ENCODE data around the gene CCDC182. TPM values are rescaled to one million over a fixed set of nuclear protein-coding genes. Genes with fewer than 3 reads are reported as not detected.

The CCDC182 gene
- total and polyA plus RNA-seq, 2 of the 13 experiments (the other 11 are each of a cell fraction or from before 2014, with no cell fraction given), result not detected

GRCh38 chr17:57761887-57762286 lies 16.8 kb upstream of the CCDC182 start (continued):
- no peak for TF ChIP-seq ZNF574 (CRISPR knock-in tag; IDR thresholded peaks at IDR 0.05)
- TF ChIP-seq IKZF4 (CRISPR knock-in tag; IDR thresholded peaks at IDR 0.05; ENCODE audit: borderline replicate concordance, low read depth, not compliant biosample characterization), result no peak
- TF ChIP-seq ZNF317 (CRISPR knock-in tag; IDR thresholded peaks at IDR 0.05), result no peak
- no peak for TF ChIP-seq GTF3A (CRISPR knock-in tag; conservative IDR thresholded peaks at IDR 0.05)

GRCh38 chr17:57760046-57760445 lies 14.9 kb upstream of the CCDC182 start:
- intact Hi-C loops (cut with micrococcal nuclease; ENCODE audit: unreplicated experiment), result no loop called here
- POLR2A ChIA-PET, result no interaction called here

More at GRCh38 chr17:57760046-57760445, 14.9 kb upstream of the CCDC182 start:
- DNase-seq (ENCODE audit: low spot score), result no peak
- no TSS peak for BruUV-seq (replicated peaks)
- in situ Hi-C loops (cut with HindIII; ENCODE audit: extremely low pct_ligation_motif_present, low pct_unique_long_range_greater_than_20kb), result no loop called here
- peaks cover 10% of the 10 kb centered on the region for H3K4me1 ChIP-seq (ENCODE audit: insufficient read depth, low read length)
- FAIRE-seq, result no peak
- CTCF ChIA-PET (ENCODE audit: low intra/inter-chr PET ratio, low total read pairs), result no interaction called here
- ATAC-seq, result no peak
- 58% methylated on average over 4 of the region's 4 CpGs for WGBS (ENCODE audit: low lambda C conversion rate)
- H3K9me3 ChIP-seq (ENCODE audit: low read length), result no peaks in the 10 kb centered on the region
- H4K20me1 ChIP-seq (ENCODE audit: insufficient read depth, low read length), result no peaks in the 10 kb centered on the region
- H3K27me3 ChIP-seq (ENCODE audit: control insufficient read depth in 1 of 2, insufficient read depth in 2 of 2, low read length in 2 of 2), result peaks cover 0 to 55% of the 10 kb centered on the region in 2 experiments; a peak in 4 of 5 replicates
- no peak overlapping the region for H3K4me2 ChIP-seq (ENCODE audit: low read depth, low read length)
- H3K27ac ChIP-seq (ENCODE audit: extremely low read length, insufficient read depth, low read length), result no peak overlapping the region
- TF ChIP-seq ZNF264 (CRISPR knock-in tag; IDR thresholded peaks at IDR 0.05) (no peak), ZNF687 (CRISPR knock-in tag; IDR thresholded peaks at IDR 0.05) (no peak), ZNF382 (CRISPR knock-in tag; IDR thresholded peaks at IDR 0.05; ENCODE audit: borderline replicate concordance) (no peak), ZNF724P (CRISPR knock-in tag; IDR thresholded peaks at IDR 0.05; ENCODE audit: borderline replicate concordance) (no peak), ZNF761 (CRISPR knock-in tag; conservative IDR thresholded peaks at IDR 0.05) (no peak), RFXAP (CRISPR knock-in tag; IDR thresholded peaks at IDR 0.05; ENCODE audit: borderline replicate concordance) (no peak), AGO2 (optimal IDR thresholded peaks at IDR 0.05; ENCODE audit: low read depth, low read length) (no peak), CREBL2 (CRISPR knock-in tag; IDR thresholded peaks at IDR 0.05; ENCODE audit: borderline replicate concordance) (no peak), ZNF276 (CRISPR knock-in tag; IDR thresholded peaks at IDR 0.05; ENCODE audit: low read depth) (no peak), RAD51 (IDR thresholded peaks at IDR 0.05; ENCODE audit: borderline replicate concordance) (no peak), WIZ (CRISPR knock-in tag; IDR thresholded peaks at IDR 0.05) (no peak)
- H3K9ac ChIP-seq (ENCODE audit: insufficient read depth, low read depth, low read length), result no peak overlapping the region
- no peaks in the 10 kb centered on the region for H3K36me3 ChIP-seq (replicated peaks in 1 of 2; ENCODE audit: control insufficient read depth in 1 of 2, insufficient read depth in 2 of 2, low read length in 2 of 2)
- no peak overlapping the region for H3K4me3 ChIP-seq (replicated peaks in 1 of 3; ENCODE audit: insufficient read depth in 1 of 3, low read depth in 2 of 3, low read length in 3 of 3)
- no peaks in the 10 kb centered on the region for H3K79me2 ChIP-seq (ENCODE audit: insufficient read depth, low read length)
- H2AFZ ChIP-seq (ENCODE audit: low read length), result no peak overlapping the region

Measured in HepG2 (cell line).